Vagina (tissue), 2 donors: ENCODE measurements around the gene LAMB2.

Source experiments
- POLR2A ChIP-seq, 2 donors: fragments of 450-650 bp; IDR thresholded peaks; one replicate each; pipeline ENCODE4 v1.6.1; 2017; ENCODE audit warnings: antibody characterized with exemption in 2 of 2, mild to moderate bottlenecking in 2 of 2, moderate library complexity in 2 of 2
- TF ChIP-seq, protein P1 (sequence below), 3 experiments: fragments of 450-650 bp in 2 of 3; fragments of 200-600 bp in 1 of 3; sonication (generic) in 1 of 3; IDR thresholded peaks; one replicate each; pipeline ENCODE4 v1.5.1; 2017 to 2019; ENCODE audit warnings: antibody characterized with exemption in 3 of 3, mild to moderate bottlenecking in 2 of 3, moderate library complexity in 2 of 3

- TF ChIP-seq, protein P1, sequence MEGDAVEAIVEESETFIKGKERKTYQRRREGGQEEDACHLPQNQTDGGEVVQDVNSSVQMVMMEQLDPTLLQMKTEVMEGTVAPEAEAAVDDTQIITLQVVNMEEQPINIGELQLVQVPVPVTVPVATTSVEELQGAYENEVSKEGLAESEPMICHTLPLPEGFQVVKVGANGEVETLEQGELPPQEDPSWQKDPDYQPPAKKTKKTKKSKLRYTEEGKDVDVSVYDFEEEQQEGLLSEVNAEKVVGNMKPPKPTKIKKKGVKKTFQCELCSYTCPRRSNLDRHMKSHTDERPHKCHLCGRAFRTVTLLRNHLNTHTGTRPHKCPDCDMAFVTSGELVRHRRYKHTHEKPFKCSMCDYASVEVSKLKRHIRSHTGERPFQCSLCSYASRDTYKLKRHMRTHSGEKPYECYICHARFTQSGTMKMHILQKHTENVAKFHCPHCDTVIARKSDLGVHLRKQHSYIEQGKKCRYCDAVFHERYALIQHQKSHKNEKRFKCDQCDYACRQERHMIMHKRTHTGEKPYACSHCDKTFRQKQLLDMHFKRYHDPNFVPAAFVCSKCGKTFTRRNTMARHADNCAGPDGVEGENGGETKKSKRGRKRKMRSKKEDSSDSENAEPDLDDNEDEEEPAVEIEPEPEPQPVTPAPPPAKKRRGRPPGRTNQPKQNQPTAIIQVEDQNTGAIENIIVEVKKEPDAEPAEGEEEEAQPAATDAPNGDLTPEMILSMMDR (IDR thresholded peaks at IDR 0.05), result no peak
- TF ChIP-seq POLR2A (IDR thresholded peaks at IDR 0.05), result no peak
These were observed 28.3 kb upstream of the LAMB2 start for GRCh38 chr3:49161197-49161596.
